Bronchial epithelial cell (primary cell): Measurements from ENCODE around the gene PDE11A. TPM values are rescaled to one million over a fixed set of nuclear protein-coding genes. Genes with fewer than 3 reads are reported as not detected.
"Not testable (repeated sequence)": the region's sequence is repeated elsewhere in the genome, so short reads cannot be mapped to it uniquely, and the experiment has no call there.

Source experiments
- DNase-seq: peaks from one replicate; pipeline ENCODE4 v3.0.0-alpha.2; 2010; ENCODE audit warnings: low read depth
- FAIRE-seq: peaks from 2 replicates; lab custom pipeline; 2011; peaks lifted over from hg19 to GRCh38; lab: Jason Lieb, UNC
- H3K27me3 ChIP-seq: 2 replicates; pipeline ENCODE4 v1.5.1; 2011; ENCODE audit warnings: low read length; ENCODE audit not compliant: control insufficient read depth, insufficient read depth
- H3K36me3 ChIP-seq: 2 replicates; pipeline ENCODE4 v1.5.1; 2011; ENCODE audit warnings: low read length; ENCODE audit not compliant: control insufficient read depth, insufficient read depth
- H3K4me3 ChIP-seq: 2 replicates; pipeline ENCODE4 v1.5.1; 2011; ENCODE audit warnings: mild to moderate bottlenecking, low read depth, low read length, control low read depth
- CTCF ChIP-seq: IDR thresholded peaks from 2 replicates; pipeline ENCODE4 v1.5.1; 2011; ENCODE audit warnings: mild to moderate bottlenecking, moderate library complexity, low read length, control low read depth, inconsistent platforms; ENCODE audit not compliant: insufficient read depth, severe bottlenecking
- total RNA-seq: library from RNA; depleted of rRNA; stranded (reverse); fragments of >200 nt; gene quantifications from 2 replicates; pipeline ENCODE4 v1.2.1, GENCODE V29; 2014

Gene PDE11A
- total RNA-seq, 1 donor from 2014 or later, result not detected

- FAIRE-seq (no peak), DNase-seq (no peak)
- TF ChIP-seq CTCF, result no peak
- no peaks in the 10 kb centered on the region for H3K27me3 ChIP-seq
- H3K4me3 ChIP-seq, result no peak overlapping the region
- H3K36me3 ChIP-seq, result no peaks in the 10 kb centered on the region
Measured at GRCh38 chr2:177843188-177843587, 229.4 kb downstream of the PDE11A start.

- Histone ChIP-seq H3K4me3 (no peak overlapping the region), H3K27me3 (no peaks in the 10 kb centered on the region), H3K36me3 (no peaks in the 10 kb centered on the region)
- FAIRE-seq, result no peak
- TF ChIP-seq CTCF, result no peak
- no peak for DNase-seq
Measured at GRCh38 chr2:177842243-177842642, 230.3 kb downstream of the PDE11A start.

GRCh38 chr2:177835418-177836204 is 237.0 kb downstream of the PDE11A start:
- not testable (repeated sequence) for H3K27me3 ChIP-seq, H3K36me3 ChIP-seq, DNase-seq, H3K4me3 ChIP-seq, FAIRE-seq

- FAIRE-seq (no peak), DNase-seq (no peak)
- TF ChIP-seq CTCF, result no peak
- H3K36me3 ChIP-seq, result no peaks in the 10 kb centered on the region
- H3K4me3 ChIP-seq, result no peak overlapping the region
- H3K27me3 ChIP-seq, result no peaks in the 10 kb centered on the region
Measured at GRCh38 chr2:177832611-177833433, 239.8 kb downstream of the PDE11A start.

GRCh38 chr2:177830881-177831386 is 241.6 kb downstream of the PDE11A start:
- TF ChIP-seq CTCF, result no peak
- no peak for FAIRE-seq
- Histone ChIP-seq H3K4me3 (no peak overlapping the region), H3K36me3 (no peaks in the 10 kb centered on the region), H3K27me3 (no peaks in the 10 kb centered on the region)
- DNase-seq, result no peak

GRCh38 chr2:177828557-177828956 is 244.0 kb downstream of the PDE11A start:
- Histone ChIP-seq H3K36me3 (no peaks in the 10 kb centered on the region), H3K4me3 (no peak overlapping the region), H3K27me3 (no peaks in the 10 kb centered on the region)
- DNase-seq (no peak), FAIRE-seq (no peak)
- no peak for TF ChIP-seq CTCF
